SU-DHL-6 (cell line): ENCODE data around the gene CDNF.

Experiments used
- H2AFZ ChIP-seq: fragments of 200-600 bp; sonication (generic); 2 replicates; pipeline ENCODE4 v1.6.1; 2014; ENCODE audit warnings: low read depth, mild to moderate bottlenecking, moderate library complexity, mixed read lengths, antibody characterized with exemption, low read length; ENCODE audit not compliant: severe bottlenecking
- H3F3A ChIP-seq: fragments of 200-600 bp; shearing (Covaris generic); 2 replicates; pipeline ENCODE4 v1.6.0; 2016; ENCODE audit warnings: antibody characterized with exemption, mild to moderate bottlenecking; ENCODE audit not compliant: insufficient read depth
- H3K27ac ChIP-seq: fragments of 200-600 bp; sonication (generic); 2 replicates; pipeline ENCODE4 v1.5.1; 2016; ENCODE audit warnings: low read depth, mild to moderate bottlenecking, low read length, moderate library complexity, mixed read lengths
- H3K27me3 ChIP-seq: fragments of 200-600 bp; sonication (generic), shearing (Covaris generic); 2 replicates; pipeline ENCODE4 v1.6.0; 2014; ENCODE audit warnings: mild to moderate bottlenecking, low read length
- H3K36me3 ChIP-seq: fragments of 200-600 bp; sonication (generic); 2 replicates; pipeline ENCODE4 v1.6.1; 2014; ENCODE audit warnings: mild to moderate bottlenecking, low read length, mixed read lengths
- H3K4me2 ChIP-seq: fragments of 300-600, 200-600 bp; shearing (Covaris generic), sonication (generic); 2 replicates; pipeline ENCODE4 v1.6.0; 2014; ENCODE audit warnings: low read length, low read depth, mild to moderate bottlenecking; ENCODE audit not compliant: poor library complexity, severe bottlenecking
- H3K4me3 ChIP-seq: fragments of 200-600 bp; sonication (generic); 2 replicates; pipeline ENCODE4 v1.5.1; 2014; ENCODE audit warnings: antibody characterized with exemption, low read length, mild to moderate bottlenecking, mixed read lengths; ENCODE audit not compliant: insufficient read depth, poor library complexity, severe bottlenecking
- H3K79me2 ChIP-seq: fragments of 200-600 bp; sonication (generic); 2 replicates; pipeline ENCODE4 v1.6.1; 2014; ENCODE audit warnings: mild to moderate bottlenecking, low read length, moderate library complexity; ENCODE audit not compliant: insufficient read depth
- H3K9ac ChIP-seq: fragments of 200-600 bp; sonication (generic); 2 replicates; pipeline ENCODE4 v1.7.0; 2014; ENCODE audit warnings: mild to moderate bottlenecking, low read length
- H3K9me2 ChIP-seq: fragments of 200-600 bp; sonication (generic); replicated peaks from 2 replicates; pipeline ENCODE4 v1.6.1; 2014; ENCODE audit warnings: low read length; ENCODE audit not compliant: insufficient read depth
- H3K9me3 ChIP-seq: fragments of 200-600 bp; sonication (generic); 2 replicates; pipeline ENCODE4 v1.6.1; 2014; ENCODE audit warnings: low read length, mixed read lengths; ENCODE audit not compliant: insufficient read depth
- H4K20me1 ChIP-seq: fragments of 200-600 bp; sonication (generic); 2 replicates; pipeline ENCODE4 v1.6.1; 2014; ENCODE audit warnings: low read depth, mild to moderate bottlenecking, antibody characterized with exemption, low read length, moderate library complexity, mixed read lengths
- CTCF ChIP-seq: fragments of 200-600 bp; sonication (generic); IDR thresholded peaks from one replicate; pipeline ENCODE4 v1.5.1; 2017; ENCODE audit warnings: antibody characterized with exemption, mild to moderate bottlenecking, low read length, moderate library complexity; ENCODE audit not compliant: insufficient read depth, poor library complexity, severe bottlenecking
- EZH2phosphoT487 ChIP-seq: fragments of 200-600 bp; sonication (generic), shearing (Covaris generic); conservative IDR thresholded peaks from 2 replicates; pipeline ENCODE4 v1.6.1; 2018; ENCODE audit warnings: mild to moderate bottlenecking, antibody characterized with exemption, low read length, moderate library complexity, mixed read lengths

CDNF gene

GRCh38 chr10:14860791-14861190 lies 23.0 kb upstream of the CDNF start:
- no peaks in the 10 kb centered on the region for H3K27me3 ChIP-seq
- H2AFZ ChIP-seq, result no peak overlapping the region
- no peaks in the 10 kb centered on the region for H3K9me3 ChIP-seq
- H3K9ac ChIP-seq, result no peak overlapping the region
- no peaks in the 10 kb centered on the region for H3K79me2 ChIP-seq
- TF ChIP-seq EZH2phosphoT487 (no peak), CTCF (no peak)
- H3K36me3 ChIP-seq, result peaks cover 10% of the 10 kb centered on the region; the same call in 1 of the 2 replicates
- no peaks in the 10 kb centered on the region for H3F3A ChIP-seq
- no peaks in the 10 kb centered on the region for H3K9me2 ChIP-seq
- no peak overlapping the region for H3K4me2 ChIP-seq
- no peak overlapping the region for H3K4me3 ChIP-seq
- H4K20me1 ChIP-seq, result no peaks in the 10 kb centered on the region
- no peak overlapping the region for H3K27ac ChIP-seq

GRCh38 chr10:14859775-14860174 lies 21.9 kb upstream of the CDNF start:
- Histone ChIP-seq H3K9me2 (no peaks in the 10 kb centered on the region), H3K4me3 (no peak overlapping the region), H3K9ac (no peak overlapping the region), H3K27ac (no peak overlapping the region), H3K27me3 (no peaks in the 10 kb centered on the region), H3K4me2 (no peak overlapping the region), H3K79me2 (no peaks in the 10 kb centered on the region), H2AFZ (no peak overlapping the region), H3F3A (no peaks in the 10 kb centered on the region), H4K20me1 (no peaks in the 10 kb centered on the region), H3K36me3 (peaks cover 18% of the 10 kb centered on the region; the same call in 1 of the 2 replicates), H3K9me3 (no peaks in the 10 kb centered on the region)
- TF ChIP-seq EZH2phosphoT487 (no peak), CTCF (no peak)

- Histone ChIP-seq H4K20me1 (no peaks in the 10 kb centered on the region), H3K27ac (no peak overlapping the region), H3K9me2 (no peaks in the 10 kb centered on the region), H3K4me3 (no peak overlapping the region), H3K79me2 (no peaks in the 10 kb centered on the region), H3K27me3 (no peaks in the 10 kb centered on the region), H3K9ac (no peak overlapping the region), H3K9me3 (no peaks in the 10 kb centered on the region), H2AFZ (no peak overlapping the region), H3K4me2 (no peak overlapping the region), H3K36me3 (peaks cover 18% of the 10 kb centered on the region; the same call in 1 of the 2 replicates), H3F3A (no peaks in the 10 kb centered on the region)
- TF ChIP-seq CTCF, result no peak
- TF ChIP-seq EZH2phosphoT487, result no peak
Observed at GRCh38 chr10:14859043-14859442, 21.2 kb upstream of the CDNF start.
